Common myeloid progenitor, CD34-positive (primary cell): ENCODE data around the gene KLHL4.

Experiments used
- CTCF ChIA-PET: fragments of 350-600 bp; sonication (Branson Sonifier 250); formaldehyde crosslinking; loops from one replicate; lab custom pipeline; 2021; ENCODE audit warnings: antibody characterized with exemption; lab: Charles Lee
- POLR2A ChIA-PET: fragments of 350-600 bp; sonication (Branson Sonifier 250); formaldehyde crosslinking; loops from one replicate; lab custom pipeline; 2021; ENCODE audit warnings: antibody characterized with exemption; lab: Charles Lee
- DNase-seq, 3 donors: peaks; one replicate each; pipeline versions ENCODE4 v3.0.0 to v3.0.0-alpha.2; 2013
- H3K27ac ChIP-seq, 2 experiments: 1 replicate in 1 of 2; 2 replicates in 1 of 2; pipeline ENCODE4 v1.7.0; 2013; ENCODE audit warnings: inconsistent platforms in 2 of 2, low read length in 2 of 2, mild to moderate bottlenecking in 2 of 2, low read depth in 1 of 2, moderate library complexity in 1 of 2; ENCODE audit not compliant: severe bottlenecking in 2 of 2, insufficient read depth in 1 of 2, poor library complexity in 1 of 2
- H3K27me3 ChIP-seq, 5 experiments: replicated peaks in 2 of 5; 1 replicate in 3 of 5; 2 replicates in 2 of 5; pipeline versions ENCODE4 v1.6.1 to v1.7.0; 2013; ENCODE audit warnings: low read length in 4 of 5, mild to moderate bottlenecking in 2 of 5, moderate library complexity in 2 of 5, inconsistent platforms in 1 of 5; ENCODE audit not compliant: insufficient read depth in 5 of 5, control insufficient read depth in 4 of 5
- H3K36me3 ChIP-seq, 4 experiments: 1 replicate in 2 of 4; 2 replicates in 2 of 4; pipeline versions ENCODE4 v1.6.1 to v1.7.0; 2013; ENCODE audit warnings: low read length in 3 of 4, control low read depth in 1 of 4, mild to moderate bottlenecking in 1 of 4; ENCODE audit not compliant: control insufficient read depth in 4 of 4, insufficient read depth in 4 of 4
- H3K4me1 ChIP-seq, 4 experiments: 1 replicate in 3 of 4; 2 replicates in 1 of 4; pipeline versions ENCODE4 v1.6.1 to v1.7.1; 2013; ENCODE audit warnings: low read length in 3 of 4, mild to moderate bottlenecking in 3 of 4, control low read depth in 1 of 4, inconsistent platforms in 1 of 4, moderate library complexity in 1 of 4; ENCODE audit not compliant: control insufficient read depth in 4 of 4, insufficient read depth in 4 of 4; ENCODE audit errors: control extremely low read depth in 1 of 4
- H3K4me3 ChIP-seq, 7 experiments: 1 replicate in 4 of 7; 2 replicates in 3 of 7; pipeline versions ENCODE4 v1.5.1 to v1.7.0; 2013; ENCODE audit warnings: mild to moderate bottlenecking in 7 of 7, low read length in 6 of 7, moderate library complexity in 6 of 7, inconsistent platforms in 2 of 7, low read depth in 2 of 7, control low read depth in 1 of 7; ENCODE audit not compliant: insufficient read depth in 4 of 7, control insufficient read depth in 1 of 7; ENCODE audit errors: extremely low read depth in 1 of 7
- H3K9me3 ChIP-seq, 5 experiments: 1 replicate in 4 of 5; 2 replicates in 1 of 5; pipeline versions ENCODE4 v1.6.1 to v1.7.1; 2013; ENCODE audit warnings: low read length in 4 of 5, mild to moderate bottlenecking in 2 of 5, inconsistent platforms in 1 of 5, low read depth in 1 of 5, moderate library complexity in 1 of 5; ENCODE audit not compliant: control insufficient read depth in 4 of 5, insufficient read depth in 2 of 5; ENCODE audit errors: control extremely low read depth in 1 of 5
- WGBS: methylation state at CpG from one replicate; pipeline ENCODE4 v1.1.5; 2013; ENCODE audit not compliant: insufficient coverage; 5-methylcytosine and 5-hydroxymethylcytosine counted together

The KLHL4 gene

DNA sequence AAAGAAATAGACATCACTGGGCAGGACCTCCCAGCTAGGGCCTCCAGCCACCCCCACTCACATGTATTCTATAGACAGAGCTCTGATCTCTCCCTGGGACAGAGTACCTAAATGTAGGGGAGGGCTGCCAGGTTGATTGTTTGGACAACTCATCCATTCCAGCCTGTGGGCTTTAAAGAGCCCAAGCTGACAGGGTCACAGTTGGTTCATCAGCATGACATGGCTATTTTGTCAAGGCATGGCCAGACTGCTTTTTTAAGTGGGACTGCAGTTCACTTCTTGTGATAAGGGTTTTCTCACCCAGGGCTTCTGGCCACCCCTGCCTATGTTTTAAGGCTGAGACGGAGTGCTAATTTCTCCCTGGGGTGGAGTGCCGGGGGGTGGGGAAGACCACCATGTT, 63.3 kb downstream of the KLHL4 start:
- ChIA-PET POLR2A (no interaction called here), CTCF (no interaction called here)
- Histone ChIP-seq H3K4me1 (no peaks in the 10 kb centered on the region), H3K9me3 (no peaks in the 10 kb centered on the region), H3K36me3 (no peaks in the 10 kb centered on the region), H3K27ac (no peak overlapping the region), H3K4me3 (no peak overlapping the region), H3K27me3 (peaks cover 0 to 2% (median 0%) of the 10 kb centered on the region in 5 experiments)
- WGBS, result 95% methylated on average over 2 of the region's 2 CpGs
- no peak for DNase-seq

DNA sequence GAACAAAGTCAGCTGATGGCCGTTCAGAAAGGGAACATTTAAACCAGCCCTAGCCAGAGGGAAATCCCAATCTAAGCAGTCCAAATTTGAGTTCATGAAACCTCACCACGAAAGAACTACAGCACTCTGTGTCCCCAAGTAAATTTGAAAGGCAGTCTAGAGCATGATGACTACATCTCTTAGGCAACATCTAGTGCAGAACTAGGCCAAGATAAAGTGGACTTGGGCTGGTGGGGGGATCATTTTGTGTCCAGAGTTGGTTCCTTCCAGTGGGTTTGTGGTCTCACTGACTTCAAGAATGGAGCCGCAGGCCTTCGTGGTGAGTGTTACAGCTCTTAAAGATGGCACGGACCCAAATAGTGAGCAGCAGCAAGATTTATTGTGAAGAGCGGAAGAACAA, 64.9 kb downstream of the KLHL4 start:
- H3K27ac ChIP-seq, result no peak overlapping the region
- no peaks in the 10 kb centered on the region for H3K36me3 ChIP-seq
- 87% methylated on average over 6 of the region's 6 CpGs for WGBS
- H3K27me3 ChIP-seq, result peaks cover 0 to 2% (median 0%) of the 10 kb centered on the region in 5 experiments
- no peak overlapping the region for H3K4me3 ChIP-seq
- ChIA-PET POLR2A (no interaction called here), CTCF (no interaction called here)
- H3K4me1 ChIP-seq, result no peaks in the 10 kb centered on the region
- DNase-seq, result no peak
- H3K9me3 ChIP-seq, result no peaks in the 10 kb centered on the region

DNA sequence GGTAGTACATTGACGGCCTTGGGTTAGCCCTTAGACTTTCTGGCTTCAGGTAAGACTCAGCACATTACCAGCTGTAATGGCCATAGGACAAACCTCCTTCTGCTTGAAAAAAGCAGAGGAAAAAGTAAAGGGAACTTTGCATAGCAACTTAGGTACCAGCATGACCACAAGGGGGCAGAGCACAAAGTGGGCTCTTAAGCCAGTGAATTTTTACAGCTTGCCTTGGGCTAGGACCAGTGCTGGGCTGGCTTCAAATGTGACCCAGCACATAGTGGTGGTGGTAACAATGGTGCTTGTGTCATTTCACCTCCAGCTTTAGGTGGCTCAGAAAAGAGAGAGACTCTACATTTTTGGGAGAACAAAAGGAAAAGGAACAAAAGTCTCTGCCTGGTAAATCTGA, 66.1 kb downstream of the KLHL4 start:
- POLR2A ChIA-PET, result no interaction called here
- CTCF ChIA-PET, result no interaction called here
- H3K27me3 ChIP-seq, result peaks cover 0 to 2% (median 0%) of the 10 kb centered on the region in 5 experiments
- no peak overlapping the region for H3K27ac ChIP-seq
- no peaks in the 10 kb centered on the region for H3K4me1 ChIP-seq
- H3K4me3 ChIP-seq, result no peak overlapping the region
- WGBS, result 50% methylated on average over 1 of the region's 1 CpG
- no peaks in the 10 kb centered on the region for H3K9me3 ChIP-seq
- DNase-seq, result peak in 2 of 3 donors; percentile 13 to 33
- H3K36me3 ChIP-seq, result no peaks in the 10 kb centered on the region

DNA sequence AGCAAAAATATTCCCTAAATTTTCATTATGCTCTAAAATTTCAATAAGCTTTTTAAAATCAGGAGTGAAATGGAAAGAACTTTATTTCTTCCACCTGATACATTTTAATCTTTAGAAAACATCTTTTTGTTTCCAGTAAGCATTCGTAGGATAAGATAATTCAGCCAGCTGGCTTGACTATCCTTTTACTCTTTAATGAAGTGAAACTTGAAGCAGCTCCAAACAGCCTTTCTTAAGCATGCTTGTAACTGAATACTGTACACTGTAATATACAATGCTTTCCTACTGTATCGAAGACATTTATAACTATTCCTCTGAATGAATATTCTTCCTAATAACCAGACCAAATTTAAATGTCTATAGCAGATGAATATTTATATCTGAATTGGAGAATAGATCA, 98.8 kb downstream of the KLHL4 start:
- ChIA-PET CTCF (no interaction called here), POLR2A (no interaction called here)
- no peak overlapping the region for H3K27ac ChIP-seq
- DNase-seq, result no peak
- no peaks in the 10 kb centered on the region for H3K36me3 ChIP-seq
- no peak overlapping the region for H3K4me3 ChIP-seq
- no peaks in the 10 kb centered on the region for H3K4me1 ChIP-seq
- H3K27me3 ChIP-seq, result no peaks in the 10 kb centered on the region
- 100% methylated on average over 1 of the region's 2 CpGs for WGBS
- no peaks in the 10 kb centered on the region for H3K9me3 ChIP-seq

DNA sequence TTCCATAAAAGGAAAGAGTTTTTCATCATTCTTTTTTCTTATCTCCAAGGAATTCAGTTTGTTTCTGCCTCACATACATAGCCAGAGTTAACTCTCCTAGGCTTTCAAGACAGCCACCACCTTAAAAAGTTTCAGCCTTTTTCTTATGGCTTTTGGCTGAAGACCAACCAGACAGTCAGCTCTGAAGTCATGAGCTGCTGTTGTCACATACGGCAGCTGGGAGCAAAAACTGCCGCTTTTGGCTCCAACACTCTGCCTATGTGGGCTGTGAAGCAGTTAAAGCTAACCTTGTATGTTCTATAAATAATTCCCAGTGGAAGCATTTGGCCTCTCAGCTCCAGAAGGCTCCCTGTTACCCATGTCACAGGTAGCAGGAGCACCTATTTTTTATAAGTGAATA, 104.1 kb downstream of the KLHL4 start:
- WGBS, result 78% methylated on average over 2 of the region's 2 CpGs
- Histone ChIP-seq H3K4me1 (no peaks in the 10 kb centered on the region), H3K27me3 (peaks cover 0 to 2% (median 0%) of the 10 kb centered on the region in 5 experiments), H3K9me3 (no peaks in the 10 kb centered on the region), H3K36me3 (no peaks in the 10 kb centered on the region), H3K4me3 (no peak overlapping the region), H3K27ac (no peak overlapping the region)
- CTCF ChIA-PET, result no interaction called here
- no peak for DNase-seq
- POLR2A ChIA-PET, result no interaction called here

DNA sequence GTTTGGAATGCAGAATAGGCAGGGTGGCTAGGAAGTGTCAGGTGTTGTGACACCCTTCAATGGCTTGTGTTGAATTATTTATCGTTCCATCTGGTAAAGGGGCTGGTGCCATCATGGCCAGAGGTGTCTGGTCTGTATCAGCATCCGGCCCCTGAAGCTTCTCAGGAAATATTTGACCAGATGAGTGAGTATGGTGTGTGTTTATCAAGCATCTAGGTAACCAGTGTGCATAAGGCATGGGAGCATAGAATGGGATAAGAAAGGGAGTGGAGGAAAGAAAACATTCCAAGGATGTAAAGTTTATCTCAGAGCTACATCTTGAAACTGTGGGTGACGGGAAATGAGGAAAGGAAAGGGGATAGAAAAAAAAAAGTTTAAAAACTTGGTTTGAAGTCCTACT, 109.4 kb downstream of the KLHL4 start:
- WGBS, result 39% methylated on average over 2 of the region's 3 CpGs
- Histone ChIP-seq H3K9me3 (no peaks in the 10 kb centered on the region), H3K4me3 (no peak overlapping the region), H3K4me1 (no peaks in the 10 kb centered on the region), H3K27me3 (peaks cover 0 to 3% (median 0%) of the 10 kb centered on the region in 5 experiments), H3K27ac (no peak overlapping the region), H3K36me3 (no peaks in the 10 kb centered on the region)
- no peak for DNase-seq
- POLR2A ChIA-PET, result no interaction called here
- CTCF ChIA-PET, result no interaction called here

DNA sequence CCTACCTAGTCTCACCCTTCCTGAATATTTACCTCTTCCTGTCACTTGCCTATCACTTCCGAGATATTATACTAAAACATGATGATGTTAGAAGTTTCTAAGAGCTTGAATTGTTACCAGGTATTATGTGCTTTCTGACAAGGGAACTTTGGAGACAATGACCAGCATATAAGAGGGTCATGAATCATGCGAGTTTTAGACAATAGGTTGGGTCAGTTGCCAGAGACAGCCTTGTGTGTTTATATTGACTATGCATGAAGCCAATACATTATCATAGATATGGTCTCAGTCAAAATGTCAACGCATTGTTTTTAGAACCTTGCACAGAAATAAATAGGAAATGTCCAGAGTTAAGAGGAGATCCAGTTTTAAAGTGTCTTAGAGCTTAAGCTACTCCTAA, 116.8 kb downstream of the KLHL4 start:
- no CpG with 5 or more reads among the region's 3 CpGs for WGBS
- H3K27ac ChIP-seq, result no peak overlapping the region
- no peaks in the 10 kb centered on the region for H3K27me3 ChIP-seq
- no peaks in the 10 kb centered on the region for H3K9me3 ChIP-seq
- CTCF ChIA-PET, result no interaction called here
- no peak for DNase-seq
- no peak overlapping the region for H3K4me3 ChIP-seq
- no peaks in the 10 kb centered on the region for H3K4me1 ChIP-seq
- POLR2A ChIA-PET, result no interaction called here
- H3K36me3 ChIP-seq, result no peaks in the 10 kb centered on the region
